HCT116 (cell line): Measurements from ENCODE around the gene CEACAM1. TPM values are rescaled to one million over a fixed set of nuclear protein-coding genes. Genes with fewer than 3 reads are reported as not detected.
"Not testable (repeated sequence)": the region's sequence is repeated elsewhere in the genome, so short reads cannot be mapped to it uniquely, and the experiment has no call there.

ENCODE experiments used
- ATAC-seq: fragments of 200-7000 bp; cut with Tn5 transposase; 2 replicates; pipeline ENCODE4 v1.9.1; 2020; ENCODE audit warnings: mild to moderate bottlenecking, moderate library complexity
- BruUV-seq: library from RNA; stranded (reverse); fragments of 400-500 nt; replicated peaks from 2 replicates; lab custom pipeline; 2021; lab: Mats Ljungman, UMichigan
- CTCF ChIA-PET: fragments of 300-600 bp; sonication (Branson Sonifier 250); formaldehyde crosslinking; loops from one replicate; lab custom pipeline; 2021; ENCODE audit warnings: antibody characterized with exemption; lab: Charles Lee
- POLR2A ChIA-PET: fragments of 300-600, 350-600 bp; sonication (Branson Sonifier 250); formaldehyde crosslinking; loops from one replicate; lab custom pipeline; 2021; ENCODE audit warnings: antibody characterized with exemption; lab: Charles Lee
- RAD21 ChIA-PET, 2 experiments: fragments of 300-600 bp; sonication (Branson Sonifier 250); formaldehyde crosslinking; loops; one replicate each; lab custom pipeline; 2023; ENCODE audit warnings: low total read pairs in 2 of 2; ENCODE audit not compliant: uncharacterized antibody in 2 of 2, unreplicated experiment in 2 of 2, low non-redundant PET in 1 of 2; lab: Charles Lee
- DNase-seq: peaks from one replicate; pipeline ENCODE4 v3.0.0-alpha.2; 2010; ENCODE audit warnings: low read depth, low spot score
- H2AFZ ChIP-seq: fragments of 200-600 bp; shearing (Covaris generic), sonication (generic); 2 replicates; pipeline ENCODE4 v1.6.1; 2017; ENCODE audit warnings: low read depth, mixed run types, mixed read lengths, antibody characterized with exemption, low read length; ENCODE audit not compliant: poor library complexity, severe bottlenecking
- H3K27ac ChIP-seq: 2 replicates; pipeline ENCODE4 v1.5.1; 2012; ENCODE audit warnings: low read depth, low read length
- H3K27me3 ChIP-seq: fragments of 200-600 bp; sonication (generic); 2 replicates; pipeline ENCODE4 v1.6.1; 2016; ENCODE audit warnings: mixed run types, low read length, mixed read lengths; ENCODE audit not compliant: insufficient read depth
- H3K36me3 ChIP-seq, 2 experiments: fragments of 200-500 bp in 1 of 2; fragments of 200-600 bp in 1 of 2; sonication (Bioruptor generic) in 1 of 2; sonication (generic) in 1 of 2; 2 replicates each; pipeline versions ENCODE4 v1.5.1 to v1.6.1; 2014 to 2016; ENCODE audit warnings: low read length in 2 of 2, inconsistent platforms in 1 of 2, mixed read lengths in 1 of 2, mixed run types in 1 of 2; ENCODE audit not compliant: insufficient read depth in 2 of 2, control insufficient read depth in 1 of 2
- H3K4me1 ChIP-seq, 2 experiments: fragments of 200-600 bp in 1 of 2; sonication (generic) in 1 of 2; 2 replicates each; pipeline versions ENCODE4 v1.5.1 to v1.6.1; 2012 to 2017; ENCODE audit warnings: low read length in 2 of 2, inconsistent platforms in 1 of 2, mild to moderate bottlenecking in 1 of 2, mixed read lengths in 1 of 2, mixed run types in 1 of 2, moderate library complexity in 1 of 2; ENCODE audit not compliant: insufficient read depth in 2 of 2, control insufficient read depth in 1 of 2
- H3K4me2 ChIP-seq: fragments of 200-600 bp; sonication (generic); 2 replicates; pipeline ENCODE4 v1.6.1; 2017; ENCODE audit warnings: mixed run types, low read length, mixed read lengths
- H3K4me3 ChIP-seq, 2 experiments: fragments of 200-600 bp in 1 of 2; sonication (generic) in 1 of 2; replicated peaks in 1 of 2; 2 replicates each; pipeline ENCODE4 v1.5.1; 2011 to 2016; ENCODE audit warnings: low read length in 2 of 2, control low read depth in 1 of 2, low read depth in 1 of 2, mild to moderate bottlenecking in 1 of 2, mixed read lengths in 1 of 2, mixed run types in 1 of 2
- H3K79me2 ChIP-seq: fragments of 200-600 bp; sonication (generic); 2 replicates; pipeline ENCODE4 v1.6.1; 2017; ENCODE audit warnings: mild to moderate bottlenecking, mixed run types, low read length, moderate library complexity, mixed read lengths; ENCODE audit not compliant: insufficient read depth
- H3K9ac ChIP-seq: fragments of 200-600 bp; sonication (generic); 2 replicates; pipeline ENCODE4 v1.6.1; 2016; ENCODE audit warnings: low read length, mixed read lengths
- H3K9me2 ChIP-seq: fragments of 200-600 bp; sonication (generic), shearing (Covaris generic); 2 replicates; pipeline ENCODE4 v1.6.1; 2017; ENCODE audit warnings: mixed run types, mild to moderate bottlenecking, moderate library complexity; ENCODE audit not compliant: insufficient read depth
- H3K9me3 ChIP-seq, 2 experiments: fragments of 200-500 bp in 1 of 2; fragments of 200-600 bp in 1 of 2; sonication (Bioruptor generic) in 1 of 2; sonication (generic) in 1 of 2; 2 replicates each; pipeline ENCODE4 v1.6.1; 2014 to 2017; ENCODE audit warnings: low read length in 2 of 2, mixed read lengths in 2 of 2, inconsistent platforms in 1 of 2, low read depth in 1 of 2, mild to moderate bottlenecking in 1 of 2, mixed run types in 1 of 2, moderate library complexity in 1 of 2; ENCODE audit not compliant: control insufficient read depth in 1 of 2, insufficient read depth in 1 of 2
- H4K20me1 ChIP-seq: fragments of 200-600 bp; sonication (generic), shearing (Covaris generic); 2 replicates; pipeline ENCODE4 v1.6.1; 2017; ENCODE audit warnings: mixed run types, mild to moderate bottlenecking, moderate library complexity; ENCODE audit not compliant: insufficient read depth
- EZH2 ChIP-seq: fragments of 200-600 bp; sonication (generic); IDR thresholded peaks from 2 replicates; pipeline ENCODE4 v1.6.1; 2017; ENCODE audit warnings: antibody characterized with exemption, mixed run types
- SP1 ChIP-seq: IDR thresholded peaks from 2 replicates; pipeline ENCODE4 v1.6.1; 2012; ENCODE audit warnings: low read depth
- SRF ChIP-seq: IDR thresholded peaks from 2 replicates; pipeline ENCODE4 v1.6.1; 2012; ENCODE audit warnings: low read depth
- TCF7L2 ChIP-seq: IDR thresholded peaks from 2 replicates; pipeline ENCODE4 v1.7.0; 2011; ENCODE audit warnings: borderline replicate concordance, inconsistent platforms; ENCODE audit not compliant: insufficient read depth, insufficient read length; ENCODE audit errors: extremely low read depth
- YY1 ChIP-seq: IDR thresholded peaks from 2 replicates; pipeline ENCODE4 v1.6.1; 2011; ENCODE audit warnings: low read length, low read depth, moderate library complexity, mild to moderate bottlenecking; ENCODE audit not compliant: insufficient replicate concordance; ENCODE audit errors: extremely low read depth
- intact Hi-C: fragments of 100-400 bp; cut with micrococcal nuclease; formaldehyde crosslinking; loops from 2 replicates; pipeline ENCODE4 v1.10.0; 2022
- total RNA-seq: library from RNA; stranded (reverse); gene quantifications from one replicate; pipeline ENCODE4 v1.2.1, GENCODE V29; 2021; ENCODE audit not compliant: unreplicated experiment
- TF ChIP-seq, protein P1 (sequence below): IDR thresholded peaks from 2 replicates; pipeline ENCODE4 v1.6.1; 2011; ENCODE audit warnings: mild to moderate bottlenecking, low read length, moderate library complexity; ENCODE audit not compliant: insufficient replicate concordance; ENCODE audit errors: extremely low read depth
- TF ChIP-seq, protein P2 (sequence below): IDR thresholded peaks from 2 replicates; pipeline ENCODE4 v1.6.1; 2012

The CEACAM1 gene
- total RNA-seq, 1 experiment from 2014 or later, result 1.2 TPM

DNA sequence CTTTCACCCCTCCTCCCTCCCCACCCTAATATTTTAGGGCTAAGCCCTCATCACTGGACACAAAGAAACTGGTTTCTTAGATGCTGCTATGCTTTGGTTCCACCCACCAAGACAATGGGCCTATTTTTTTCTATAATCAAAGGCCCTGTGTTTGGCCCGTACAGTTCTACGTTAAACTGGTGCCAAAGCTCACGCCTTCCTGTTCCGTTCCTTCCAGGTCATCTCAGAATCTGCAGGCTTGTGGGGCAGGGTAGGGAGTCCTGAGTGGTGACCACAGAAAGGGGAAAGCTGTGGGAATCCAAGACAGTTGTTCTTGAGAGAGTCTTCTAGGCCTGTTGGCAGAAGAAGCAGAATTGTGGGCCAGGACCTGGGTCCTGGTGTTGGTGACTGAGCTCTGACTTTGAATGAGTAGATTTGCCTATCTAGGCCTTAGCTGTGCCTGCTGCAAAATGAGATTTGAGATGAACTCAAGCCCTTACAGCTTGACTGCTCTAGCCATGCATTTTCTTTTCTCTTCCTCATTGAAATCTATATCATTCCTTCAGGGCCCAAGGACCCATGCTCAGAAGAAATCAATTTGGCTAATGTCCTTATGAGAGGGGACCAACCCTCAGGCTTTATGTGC, 66.5 kb downstream of the CEACAM1 start:
- Histone ChIP-seq H3K9me2 (no peaks in the 10 kb centered on the region), H3K79me2 (no peaks in the 10 kb centered on the region), H3K4me2 (no peak overlapping the region), H3K4me3 (no peak overlapping the region), H3K27me3 (no peaks in the 10 kb centered on the region), H4K20me1 (no peaks in the 10 kb centered on the region), H2AFZ (no peak overlapping the region), H3K9ac (no peak overlapping the region), H3K27ac (no peak overlapping the region), H3K9me3 (no peaks in the 10 kb centered on the region), H3K4me1 (peaks cover 0 to 8% of the 10 kb centered on the region in 2 experiments; a peak in 1 of 4 replicates), H3K36me3 (no peaks in the 10 kb centered on the region)
- ChIA-PET RAD21 (no interaction called here), POLR2A (interaction anchor here (0.6 kb wide), 1 partner anchor 686 kb away, joined by 4 read pairs; no protein-coding TSS in a partner anchor), CTCF (interaction anchor here (0.8 to 1.0 kb wide), 2 partner anchors 22 to 23 kb away, joined by 3 read pairs; no protein-coding TSS in a partner anchor)
- ATAC-seq (no peak), DNase-seq (no peak)
- TF ChIP-seq SRF (no peak), YY1 (no peak), SP1 (no peak), EZH2 (no peak), TCF7L2 (no peak)
- TF ChIP-seq, protein P1, sequence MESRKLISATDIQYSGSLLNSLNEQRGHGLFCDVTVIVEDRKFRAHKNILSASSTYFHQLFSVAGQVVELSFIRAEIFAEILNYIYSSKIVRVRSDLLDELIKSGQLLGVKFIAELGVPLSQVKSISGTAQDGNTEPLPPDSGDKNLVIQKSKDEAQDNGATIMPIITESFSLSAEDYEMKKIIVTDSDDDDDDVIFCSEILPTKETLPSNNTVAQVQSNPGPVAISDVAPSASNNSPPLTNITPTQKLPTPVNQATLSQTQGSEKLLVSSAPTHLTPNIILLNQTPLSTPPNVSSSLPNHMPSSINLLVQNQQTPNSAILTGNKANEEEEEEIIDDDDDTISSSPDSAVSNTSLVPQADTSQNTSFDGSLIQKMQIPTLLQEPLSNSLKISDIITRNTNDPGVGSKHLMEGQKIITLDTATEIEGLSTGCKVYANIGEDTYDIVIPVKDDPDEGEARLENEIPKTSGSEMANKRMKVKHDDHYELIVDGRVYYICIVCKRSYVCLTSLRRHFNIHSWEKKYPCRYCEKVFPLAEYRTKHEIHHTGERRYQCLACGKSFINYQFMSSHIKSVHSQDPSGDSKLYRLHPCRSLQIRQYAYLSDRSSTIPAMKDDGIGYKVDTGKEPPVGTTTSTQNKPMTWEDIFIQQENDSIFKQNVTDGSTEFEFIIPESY, result no peak
- TF ChIP-seq, protein P2, sequence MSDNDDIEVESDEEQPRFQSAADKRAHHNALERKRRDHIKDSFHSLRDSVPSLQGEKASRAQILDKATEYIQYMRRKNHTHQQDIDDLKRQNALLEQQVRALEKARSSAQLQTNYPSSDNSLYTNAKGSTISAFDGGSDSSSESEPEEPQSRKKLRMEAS, result no peak
- intact Hi-C loops, result no loop called here
- no TSS peak for BruUV-seq

DNA sequence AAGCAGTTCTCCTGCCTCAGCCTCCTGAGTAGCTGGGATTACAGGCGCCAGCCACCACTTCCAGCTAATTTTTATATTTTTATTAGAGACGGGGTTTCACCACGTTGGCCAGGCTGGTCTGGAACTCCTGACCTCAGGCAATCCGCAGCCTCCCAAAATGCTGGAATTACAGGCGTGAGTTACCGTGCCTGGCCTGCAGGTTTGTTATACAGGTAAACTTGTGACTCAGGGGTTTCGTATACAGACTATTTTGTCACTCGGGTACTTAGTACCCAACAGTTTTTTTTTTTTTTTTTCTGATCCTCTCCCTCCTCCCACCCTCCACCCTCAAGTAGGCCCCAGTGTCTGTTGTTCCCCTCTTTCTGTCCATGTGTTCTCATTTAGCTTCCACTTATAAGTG, 67.0 kb downstream of the CEACAM1 start:
- CTCF ChIA-PET, result interaction anchor here (1.0 kb wide), 1 partner anchor 23 kb away, joined by 3 read pairs; no protein-coding TSS in a partner anchor
- RAD21 ChIA-PET, H3K9me3 ChIP-seq, H3K4me2 ChIP-seq, H3K9me2 ChIP-seq, DNase-seq, H3K27ac ChIP-seq, BruUV-seq, H3K36me3 ChIP-seq, H3K4me1 ChIP-seq, H4K20me1 ChIP-seq, H2AFZ ChIP-seq, H3K4me3 ChIP-seq, H3K9ac ChIP-seq, ATAC-seq, H3K27me3 ChIP-seq, intact Hi-C loops, H3K79me2 ChIP-seq: not testable (repeated sequence)
- POLR2A ChIA-PET, result interaction anchor here (0.6 kb wide), 1 partner anchor 686 kb away, joined by 4 read pairs; no protein-coding TSS in a partner anchor
